ENCODE data around the gene ABCG1. TPM values are rescaled to one million over a fixed set of nuclear protein-coding genes. Genes with fewer than 3 reads are reported as not detected.
A peak's percentile ranks its signal among the peaks of the same experiment; 100 is the strongest.

Gene ABCG1
- total RNA-seq, 2 experiments from 2014 or later, result 16.7 to 17.3 TPM

GRCh38 chr21:42317341-42317741, 98.4 kb downstream of the ABCG1 start:
- H3K36me3 ChIP-seq (ENCODE audit: insufficient read depth, low read length), result no peaks in the 10 kb centered on the region
- no peaks in the 10 kb centered on the region for H4K20me1 ChIP-seq (ENCODE audit: insufficient read depth, low read length)
- no peak overlapping the region for H3K4me3 ChIP-seq (ENCODE audit: low read depth, low read length, poor library complexity, severe bottlenecking)
- DNase-seq (ENCODE audit: low spot score), result no peak
- no peak for TF ChIP-seq CTCF (conservative IDR thresholded peaks at IDR 0.05; ENCODE audit: low read length)
- TF ChIP-seq EZH2phosphoT487 (IDR thresholded peaks at IDR 0.05; ENCODE audit: borderline replicate concordance, low read depth, low read length), result no peak
- ChIA-PET POLR2A (no interaction called here), CTCF (ENCODE audit: unreplicated experiment) (no interaction called here)
- no peak overlapping the region for H2AFZ ChIP-seq (ENCODE audit: low read length)
- H3K9me2 ChIP-seq (ENCODE audit: insufficient read depth, low read length), result no peaks in the 10 kb centered on the region
- H3K4me1 ChIP-seq (ENCODE audit: insufficient read depth, low read length, poor library complexity, severe bottlenecking), result peaks cover 10% of the 10 kb centered on the region
- no peaks in the 10 kb centered on the region for H3K79me2 ChIP-seq (ENCODE audit: insufficient read depth, low read depth, low read length)
- intact Hi-C loops (cut with micrococcal nuclease; ENCODE audit: unreplicated experiment), result no loop called here
- no TSS peak for BruUV-seq (replicated peaks)
- H3K27ac ChIP-seq (ENCODE audit: low read depth, low read length, poor library complexity, severe bottlenecking), result no peak overlapping the region
- H3K9me3 ChIP-seq (ENCODE audit: low read length), result no peaks in the 10 kb centered on the region
- no peak overlapping the region for H3K4me2 ChIP-seq (ENCODE audit: low read length)

DNA sequence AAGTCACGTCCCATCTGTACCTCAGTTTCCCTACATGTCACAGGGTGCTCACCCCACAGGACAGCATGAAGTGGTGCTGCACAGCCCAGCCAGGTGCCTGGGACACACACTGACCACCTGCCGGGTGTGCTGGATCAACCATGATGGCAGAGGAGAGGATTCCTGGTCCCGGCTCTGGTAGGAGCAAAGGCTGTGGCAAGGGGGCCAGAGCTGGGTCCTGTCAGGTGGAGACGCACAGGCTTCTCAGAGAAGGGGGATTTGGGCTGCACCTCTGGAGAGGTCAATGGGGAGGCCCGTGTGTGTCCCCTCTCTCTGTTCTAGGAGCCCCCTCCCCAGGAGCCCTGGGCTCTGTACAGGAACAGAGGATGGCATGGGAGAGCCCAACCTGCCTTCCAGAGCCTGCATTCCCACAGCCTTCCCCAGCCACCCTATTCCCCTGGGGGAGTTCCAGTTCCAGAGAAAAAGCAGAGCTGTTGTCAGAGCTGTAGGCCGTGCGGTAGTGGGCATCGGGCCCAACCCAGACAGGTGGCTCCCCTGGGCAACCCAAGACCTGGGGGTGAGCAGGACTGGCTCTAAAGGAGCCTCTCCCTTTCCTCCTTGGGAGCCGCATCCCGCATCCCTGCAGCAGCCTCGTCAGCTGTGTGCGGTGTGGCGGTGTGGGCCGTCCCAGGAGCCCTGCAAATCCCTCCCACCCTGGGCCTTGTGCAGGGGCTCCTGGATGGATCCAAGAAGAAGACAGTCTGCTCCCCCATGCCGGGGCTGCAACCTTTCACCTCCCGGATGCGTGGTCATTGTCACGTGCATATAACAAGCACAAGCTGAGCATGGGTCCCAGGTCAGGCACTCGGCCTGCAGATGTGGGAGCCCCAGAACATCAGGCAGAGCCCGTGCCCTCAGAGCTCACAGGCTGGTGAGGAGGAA, 99.1 kb downstream of the ABCG1 start:
- Histone ChIP-seq H3K27ac (ENCODE audit: low read depth, low read length, poor library complexity, severe bottlenecking) (no peak overlapping the region), H3K36me3 (ENCODE audit: insufficient read depth, low read length) (no peaks in the 10 kb centered on the region), H3K79me2 (ENCODE audit: insufficient read depth, low read depth, low read length) (no peaks in the 10 kb centered on the region), H2AFZ (ENCODE audit: low read length) (no peak overlapping the region), H3K4me3 (ENCODE audit: low read depth, low read length, poor library complexity, severe bottlenecking) (no peak overlapping the region), H3K9me2 (ENCODE audit: insufficient read depth, low read length) (no peaks in the 10 kb centered on the region), H3K4me1 (ENCODE audit: insufficient read depth, low read length, poor library complexity, severe bottlenecking) (peaks cover 10% of the 10 kb centered on the region), H3K4me2 (ENCODE audit: low read length) (no peak overlapping the region), H4K20me1 (ENCODE audit: insufficient read depth, low read length) (no peaks in the 10 kb centered on the region), H3K9me3 (ENCODE audit: low read length) (no peaks in the 10 kb centered on the region)
- TF ChIP-seq CTCF (conservative IDR thresholded peaks at IDR 0.05; ENCODE audit: low read length) (no peak), EZH2phosphoT487 (IDR thresholded peaks at IDR 0.05; ENCODE audit: borderline replicate concordance, low read depth, low read length) (no peak)
- POLR2A ChIA-PET, result no interaction called here
- CTCF ChIA-PET (ENCODE audit: unreplicated experiment), result interaction anchor here (1.1 kb wide), 1 partner anchor 49 kb away, joined by 3 read pairs; no protein-coding TSS in a partner anchor
- no TSS peak for BruUV-seq (replicated peaks)
- intact Hi-C loops (cut with micrococcal nuclease; ENCODE audit: unreplicated experiment), result no loop called here
- DNase-seq (ENCODE audit: low spot score), result no peak

DNA sequence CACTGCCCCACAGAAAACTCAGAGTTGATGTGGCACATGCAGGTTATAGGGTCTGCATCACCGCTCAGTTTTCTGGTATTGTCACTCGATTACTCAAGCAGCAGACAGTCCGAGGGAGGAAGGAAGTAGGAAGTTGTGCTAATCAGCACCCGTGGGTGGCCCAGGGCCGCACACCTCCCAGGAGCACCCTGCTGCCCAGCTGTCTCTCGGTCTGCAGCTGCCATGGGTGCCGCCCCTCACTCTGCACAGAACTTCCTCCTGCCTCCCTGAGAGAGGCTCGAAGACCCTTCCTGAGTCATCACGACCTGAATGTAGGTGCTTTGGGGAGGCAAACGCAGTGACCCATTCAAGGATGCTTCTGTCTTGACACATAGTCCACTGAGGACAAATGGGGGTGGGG, 100.4 kb downstream of the ABCG1 start:
- H4K20me1 ChIP-seq (ENCODE audit: insufficient read depth, low read length), result no peaks in the 10 kb centered on the region
- intact Hi-C loops (cut with micrococcal nuclease; ENCODE audit: unreplicated experiment), result no loop called here
- H3K9me2 ChIP-seq (ENCODE audit: insufficient read depth, low read length), result no peaks in the 10 kb centered on the region
- H3K79me2 ChIP-seq (ENCODE audit: insufficient read depth, low read depth, low read length), result no peaks in the 10 kb centered on the region
- H3K4me1 ChIP-seq (ENCODE audit: insufficient read depth, low read length, poor library complexity, severe bottlenecking), result peaks cover 10% of the 10 kb centered on the region
- DNase-seq (ENCODE audit: low spot score), result peak; percentile 46
- TF ChIP-seq CTCF (conservative IDR thresholded peaks at IDR 0.05; ENCODE audit: low read length) (no peak), EZH2phosphoT487 (IDR thresholded peaks at IDR 0.05; ENCODE audit: borderline replicate concordance, low read depth, low read length) (no peak)
- no TSS peak for BruUV-seq (replicated peaks)
- H3K4me3 ChIP-seq (ENCODE audit: low read depth, low read length, poor library complexity, severe bottlenecking), result no peak overlapping the region
- H3K27ac ChIP-seq (ENCODE audit: low read depth, low read length, poor library complexity, severe bottlenecking), result no peak overlapping the region
- ChIA-PET POLR2A (no interaction called here), CTCF (ENCODE audit: unreplicated experiment) (interaction anchor here (0.6 kb wide), 1 partner anchor 214 kb away, joined by 4 read pairs; no protein-coding TSS in a partner anchor)
- H2AFZ ChIP-seq (ENCODE audit: low read length), result peak overlapping the region; percentile 54; the same call in 1 of the 2 replicates
- H3K9me3 ChIP-seq (ENCODE audit: low read length), result no peaks in the 10 kb centered on the region
- H3K36me3 ChIP-seq (ENCODE audit: insufficient read depth, low read length), result no peaks in the 10 kb centered on the region
- peak overlapping the region; percentile 20; the same call in 1 of the 2 replicates for H3K4me2 ChIP-seq (ENCODE audit: low read length)
